Measurements from ENCODE around the gene PRDM5.

DNA sequence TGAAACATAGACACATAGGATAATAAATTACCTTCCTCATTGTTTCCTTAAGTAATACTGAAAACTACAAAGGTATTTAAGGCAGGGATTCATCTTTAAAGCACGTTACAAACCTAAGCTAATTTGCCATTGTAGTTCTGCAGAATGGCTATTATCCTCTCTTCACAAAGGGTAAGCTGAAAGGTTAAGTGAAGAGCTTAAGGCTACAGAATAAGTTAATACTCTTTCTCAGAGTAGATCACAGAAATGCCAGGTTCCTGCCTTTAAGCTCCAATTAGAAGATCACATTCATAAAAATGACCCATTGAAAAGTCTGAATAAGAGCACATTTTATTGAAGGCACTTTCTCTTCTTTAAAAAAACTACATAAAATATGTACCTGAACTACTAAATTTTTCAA lies 42.1 kb upstream of the PRDM5 start:
- TF ChIP-seq CTCF (IDR thresholded peaks at IDR 0.05) = no peak
- no peak for TF ChIP-seq ZFX (IDR thresholded peaks at IDR 0.05; ENCODE audit: borderline replicate concordance)

All from 22Rv1 (cell line).